HEK293 (cell line): Measurements from ENCODE around the gene CENPF.

Source experiments
- CTCF ChIA-PET: fragments of 350-600 bp; formaldehyde crosslinking; extraction: SDS; loops from one replicate; lab custom pipeline; 2021; ENCODE audit warnings: antibody characterized with exemption; lab: Yijun Ruan, JAX
- POLR2A ChIA-PET: fragments of 300-600 bp; formaldehyde crosslinking; extraction: SDS; loops from one replicate; lab custom pipeline; 2020; ENCODE audit warnings: antibody characterized with exemption, inconsistent platforms; lab: Yijun Ruan, JAX
- H3K27ac ChIP-seq: fragments of 200-500 bp; sonication (Bioruptor generic); 2 replicates; pipeline ENCODE4 v1.5.1; 2014; ENCODE audit warnings: low read depth, low read length, control low read depth, inconsistent platforms; ENCODE audit errors: extremely low read depth
- H3K36me3 ChIP-seq, 2 experiments: fragments of 200-500 bp in 1 of 2; sonication (Bioruptor generic) in 1 of 2; 1 replicate in 1 of 2; 2 replicates in 1 of 2; pipeline ENCODE4 v1.5.1; 2014 to 2017; ENCODE audit warnings: inconsistent platforms in 2 of 2, low read length in 2 of 2; ENCODE audit not compliant: control insufficient read depth in 2 of 2, insufficient read depth in 1 of 2
- H3K4me1 ChIP-seq: fragments of 200-500 bp; sonication (Bioruptor generic); 2 replicates; pipeline ENCODE4 v1.5.1; 2014; ENCODE audit warnings: mild to moderate bottlenecking, low read length, inconsistent platforms; ENCODE audit not compliant: control insufficient read depth, insufficient read depth
- H3K4me3 ChIP-seq: 2 replicates; pipeline ENCODE4 v1.5.1; 2011; ENCODE audit warnings: low read depth, mild to moderate bottlenecking, control low read depth, low read length, moderate library complexity
- H3K9me3 ChIP-seq: fragments of 200-500 bp; sonication (Bioruptor generic); 2 replicates; pipeline ENCODE4 v1.5.1; 2014; ENCODE audit warnings: low read depth, low read length, inconsistent platforms; ENCODE audit not compliant: control insufficient read depth, insufficient read depth
- GLIS1 ChIP-seq: fragments of 450-650 bp; formaldehyde crosslinking; IDR thresholded peaks from 2 replicates; pipeline ENCODE4 v1.5.1; 2016; ENCODE audit warnings: missing biosample characterization, missing genetic modification characterization
- KLF10 ChIP-seq: fragments of 450-650 bp; IDR thresholded peaks from 2 replicates; pipeline ENCODE4 v1.5.1; 2018; ENCODE audit warnings: missing biosample characterization, mild to moderate bottlenecking, missing genetic modification characterization
- KLF16 ChIP-seq: fragments of 450-650 bp; formaldehyde crosslinking; IDR thresholded peaks from 2 replicates; pipeline ENCODE4 v1.5.1; 2017; ENCODE audit warnings: missing biosample characterization, missing genetic modification characterization
- SALL2 ChIP-seq: fragments of 450-650 bp; formaldehyde crosslinking; IDR thresholded peaks from 2 replicates; pipeline ENCODE4 v1.5.0; 2017; ENCODE audit warnings: missing biosample characterization, mild to moderate bottlenecking, missing genetic modification characterization, borderline replicate concordance
- SP7 ChIP-seq: fragments of 450-650 bp; formaldehyde crosslinking; IDR thresholded peaks from 2 replicates; pipeline ENCODE4 v1.5.1; 2016; ENCODE audit warnings: missing biosample characterization, missing genetic modification characterization
- ZFP37 ChIP-seq: fragments of 450-650 bp; formaldehyde crosslinking; IDR thresholded peaks from 2 replicates; pipeline ENCODE4 v1.5.1; 2016; ENCODE audit warnings: missing biosample characterization, missing genetic modification characterization
- ZNF114 ChIP-seq: fragments of 450-650 bp; formaldehyde crosslinking; IDR thresholded peaks from 2 replicates; pipeline ENCODE4 v1.5.0; 2017; ENCODE audit warnings: missing biosample characterization, missing genetic modification characterization
- ZNF133 ChIP-seq: fragments of 450-650 bp; formaldehyde crosslinking; IDR thresholded peaks from 2 replicates; pipeline ENCODE4 v1.5.1; 2016; ENCODE audit warnings: missing biosample characterization, missing genetic modification characterization
- ZNF184 ChIP-seq: fragments of 450-650 bp; IDR thresholded peaks from 2 replicates; pipeline ENCODE4 v1.5.1; 2018; ENCODE audit warnings: missing biosample characterization, mild to moderate bottlenecking, missing genetic modification characterization
- ZNF274 ChIP-seq, 2 experiments: fragments of 200-500 bp in 1 of 2; fragments of 450-650 bp in 1 of 2; sonication (Bioruptor generic) in 1 of 2; formaldehyde crosslinking in 1 of 2; IDR thresholded peaks; 2 replicates each; pipeline versions ENCODE4 v1.5.1 to v1.6.1; 2014 to 2016; ENCODE audit warnings: borderline replicate concordance in 1 of 2, inconsistent platforms in 1 of 2, low read length in 1 of 2, missing biosample characterization in 1 of 2, missing genetic modification characterization in 1 of 2
- ZNF529 ChIP-seq: fragments of 450-650 bp; formaldehyde crosslinking; IDR thresholded peaks from 2 replicates; pipeline ENCODE4 v1.5.1; 2017; ENCODE audit warnings: missing genetic modification characterization, missing biosample characterization; ENCODE audit not compliant: insufficient replicate concordance
- ZNF600 ChIP-seq: fragments of 450-650 bp; formaldehyde crosslinking; IDR thresholded peaks from 2 replicates; pipeline ENCODE4 v1.5.1; 2016; ENCODE audit warnings: missing biosample characterization, missing genetic modification characterization
- ZNF768 ChIP-seq: fragments of 450-650 bp; formaldehyde crosslinking; IDR thresholded peaks from 2 replicates; pipeline ENCODE4 v1.5.1; 2018; ENCODE audit warnings: missing biosample characterization, mild to moderate bottlenecking, missing genetic modification characterization
- ZSCAN23 ChIP-seq: fragments of 450-650 bp; formaldehyde crosslinking; IDR thresholded peaks from 2 replicates; pipeline ENCODE4 v1.5.1; 2016; ENCODE audit warnings: missing biosample characterization, missing genetic modification characterization
- TF ChIP-seq, protein P1 (sequence below): fragments of 450-650 bp; formaldehyde crosslinking; conservative IDR thresholded peaks from 2 replicates; pipeline ENCODE4 v1.5.1; 2016; ENCODE audit warnings: low read depth, missing biosample characterization, missing genetic modification characterization
- TF ChIP-seq, protein P2 (sequence below): fragments of 450-650 bp; formaldehyde crosslinking; IDR thresholded peaks from 2 replicates; pipeline ENCODE4 v1.5.0; 2017; ENCODE audit warnings: missing biosample characterization, missing genetic modification characterization, borderline replicate concordance
- TF ChIP-seq, protein P3 (sequence below): fragments of 450-650 bp; IDR thresholded peaks from 2 replicates; pipeline ENCODE4 v1.5.1; 2018; ENCODE audit warnings: missing biosample characterization, missing genetic modification characterization
- TF ChIP-seq, protein P4 (sequence below): fragments of 450-650 bp; formaldehyde crosslinking; IDR thresholded peaks from 2 replicates; pipeline ENCODE4 v1.5.1; 2017; ENCODE audit warnings: missing biosample characterization, missing genetic modification characterization
- TF ChIP-seq, protein P5 (sequence below): fragments of 450-650 bp; formaldehyde crosslinking; IDR thresholded peaks from 2 replicates; pipeline ENCODE4 v1.5.1; 2016; ENCODE audit warnings: missing biosample characterization, missing genetic modification characterization

The CENPF gene

DNA sequence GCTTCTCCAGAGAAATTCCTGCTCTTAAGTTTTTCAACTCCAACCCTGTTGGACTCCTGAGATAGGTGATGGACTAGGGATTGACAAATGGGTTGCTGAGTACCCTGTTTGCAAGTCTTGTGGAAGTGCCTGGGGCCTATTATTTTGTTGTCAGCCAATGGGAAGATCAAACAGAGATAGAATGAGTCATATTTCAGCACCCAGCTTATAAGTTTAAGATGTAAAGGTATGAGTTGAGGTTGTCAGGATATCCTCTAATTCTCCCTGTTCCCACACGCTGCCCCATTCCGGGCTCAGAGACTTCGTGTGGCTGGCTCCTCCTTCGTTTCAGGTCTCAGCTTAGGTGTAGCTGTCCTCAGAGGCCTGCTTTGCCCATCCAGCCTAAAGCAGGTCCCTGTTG is 91.8 kb downstream of the CENPF start:
- POLR2A ChIA-PET, result no interaction called here
- CTCF ChIA-PET, result no interaction called here
- no peaks in the 10 kb centered on the region for H3K36me3 ChIP-seq
- H3K9me3 ChIP-seq, result no peaks in the 10 kb centered on the region
- no peaks in the 10 kb centered on the region for H3K4me1 ChIP-seq
- no peak overlapping the region for H3K4me3 ChIP-seq
- H3K27ac ChIP-seq, result no peak overlapping the region
- TF ChIP-seq, protein P1, sequence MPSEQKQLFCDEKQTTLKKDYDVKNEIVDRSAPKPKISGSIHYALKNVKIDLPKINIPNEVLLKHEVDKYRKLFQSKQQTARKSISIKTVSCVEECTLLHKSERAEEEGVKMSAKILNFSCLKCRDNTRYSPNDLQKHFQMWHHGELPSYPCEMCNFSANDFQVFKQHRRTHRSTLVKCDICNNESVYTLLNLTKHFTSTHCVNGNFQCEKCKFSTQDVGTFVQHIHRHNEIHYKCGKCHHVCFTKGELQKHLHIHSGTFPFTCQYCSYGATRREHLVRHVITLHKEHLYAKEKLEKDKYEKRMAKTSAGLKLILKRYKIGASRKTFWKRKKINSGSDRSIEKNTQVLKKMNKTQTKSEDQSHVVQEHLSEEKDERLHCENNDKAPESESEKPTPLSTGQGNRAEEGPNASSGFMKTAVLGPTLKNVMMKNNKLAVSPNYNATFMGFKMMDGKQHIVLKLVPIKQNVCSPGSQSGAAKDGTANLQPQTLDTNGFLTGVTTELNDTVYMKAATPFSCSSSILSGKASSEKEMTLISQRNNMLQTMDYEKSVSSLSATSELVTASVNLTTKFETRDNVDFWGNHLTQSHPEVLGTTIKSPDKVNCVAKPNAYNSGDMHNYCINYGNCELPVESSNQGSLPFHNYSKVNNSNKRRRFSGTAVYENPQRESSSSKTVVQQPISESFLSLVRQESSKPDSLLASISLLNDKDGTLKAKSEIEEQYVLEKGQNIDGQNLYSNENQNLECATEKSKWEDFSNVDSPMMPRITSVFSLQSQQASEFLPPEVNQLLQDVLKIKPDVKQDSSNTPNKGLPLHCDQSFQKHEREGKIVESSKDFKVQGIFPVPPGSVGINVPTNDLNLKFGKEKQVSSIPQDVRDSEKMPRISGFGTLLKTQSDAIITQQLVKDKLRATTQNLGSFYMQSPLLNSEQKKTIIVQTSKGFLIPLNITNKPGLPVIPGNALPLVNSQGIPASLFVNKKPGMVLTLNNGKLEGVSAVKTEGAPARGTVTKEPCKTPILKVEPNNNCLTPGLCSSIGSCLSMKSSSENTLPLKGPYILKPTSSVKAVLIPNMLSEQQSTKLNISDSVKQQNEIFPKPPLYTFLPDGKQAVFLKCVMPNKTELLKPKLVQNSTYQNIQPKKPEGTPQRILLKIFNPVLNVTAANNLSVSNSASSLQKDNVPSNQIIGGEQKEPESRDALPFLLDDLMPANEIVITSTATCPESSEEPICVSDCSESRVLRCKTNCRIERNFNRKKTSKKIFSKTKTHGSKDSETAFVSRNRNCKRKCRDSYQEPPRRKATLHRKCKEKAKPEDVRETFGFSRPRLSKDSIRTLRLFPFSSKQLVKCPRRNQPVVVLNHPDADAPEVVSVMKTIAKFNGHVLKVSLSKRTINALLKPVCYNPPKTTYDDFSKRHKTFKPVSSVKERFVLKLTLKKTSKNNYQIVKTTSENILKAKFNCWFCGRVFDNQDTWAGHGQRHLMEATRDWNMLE (tag by site-specific recombination), result no peak
- TF ChIP-seq, protein P2, sequence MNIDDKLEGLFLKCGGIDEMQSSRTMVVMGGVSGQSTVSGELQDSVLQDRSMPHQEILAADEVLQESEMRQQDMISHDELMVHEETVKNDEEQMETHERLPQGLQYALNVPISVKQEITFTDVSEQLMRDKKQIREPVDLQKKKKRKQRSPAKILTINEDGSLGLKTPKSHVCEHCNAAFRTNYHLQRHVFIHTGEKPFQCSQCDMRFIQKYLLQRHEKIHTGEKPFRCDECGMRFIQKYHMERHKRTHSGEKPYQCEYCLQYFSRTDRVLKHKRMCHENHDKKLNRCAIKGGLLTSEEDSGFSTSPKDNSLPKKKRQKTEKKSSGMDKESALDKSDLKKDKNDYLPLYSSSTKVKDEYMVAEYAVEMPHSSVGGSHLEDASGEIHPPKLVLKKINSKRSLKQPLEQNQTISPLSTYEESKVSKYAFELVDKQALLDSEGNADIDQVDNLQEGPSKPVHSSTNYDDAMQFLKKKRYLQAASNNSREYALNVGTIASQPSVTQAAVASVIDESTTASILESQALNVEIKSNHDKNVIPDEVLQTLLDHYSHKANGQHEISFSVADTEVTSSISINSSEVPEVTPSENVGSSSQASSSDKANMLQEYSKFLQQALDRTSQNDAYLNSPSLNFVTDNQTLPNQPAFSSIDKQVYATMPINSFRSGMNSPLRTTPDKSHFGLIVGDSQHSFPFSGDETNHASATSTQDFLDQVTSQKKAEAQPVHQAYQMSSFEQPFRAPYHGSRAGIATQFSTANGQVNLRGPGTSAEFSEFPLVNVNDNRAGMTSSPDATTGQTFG, result no peak
- TF ChIP-seq KLF16 (tag by site-specific recombination) (no peak), ZNF184 (tag by site-specific recombination) (no peak), ZFP37 (tag by site-specific recombination) (no peak), ZSCAN23 (tag by site-specific recombination) (no peak)
- TF ChIP-seq, protein P3, sequence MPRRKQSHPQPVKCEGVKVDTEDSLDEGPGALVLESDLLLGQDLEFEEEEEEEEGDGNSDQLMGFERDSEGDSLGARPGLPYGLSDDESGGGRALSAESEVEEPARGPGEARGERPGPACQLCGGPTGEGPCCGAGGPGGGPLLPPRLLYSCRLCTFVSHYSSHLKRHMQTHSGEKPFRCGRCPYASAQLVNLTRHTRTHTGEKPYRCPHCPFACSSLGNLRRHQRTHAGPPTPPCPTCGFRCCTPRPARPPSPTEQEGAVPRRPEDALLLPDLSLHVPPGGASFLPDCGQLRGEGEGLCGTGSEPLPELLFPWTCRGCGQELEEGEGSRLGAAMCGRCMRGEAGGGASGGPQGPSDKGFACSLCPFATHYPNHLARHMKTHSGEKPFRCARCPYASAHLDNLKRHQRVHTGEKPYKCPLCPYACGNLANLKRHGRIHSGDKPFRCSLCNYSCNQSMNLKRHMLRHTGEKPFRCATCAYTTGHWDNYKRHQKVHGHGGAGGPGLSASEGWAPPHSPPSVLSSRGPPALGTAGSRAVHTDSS (tag by site-specific recombination), result no peak

DNA sequence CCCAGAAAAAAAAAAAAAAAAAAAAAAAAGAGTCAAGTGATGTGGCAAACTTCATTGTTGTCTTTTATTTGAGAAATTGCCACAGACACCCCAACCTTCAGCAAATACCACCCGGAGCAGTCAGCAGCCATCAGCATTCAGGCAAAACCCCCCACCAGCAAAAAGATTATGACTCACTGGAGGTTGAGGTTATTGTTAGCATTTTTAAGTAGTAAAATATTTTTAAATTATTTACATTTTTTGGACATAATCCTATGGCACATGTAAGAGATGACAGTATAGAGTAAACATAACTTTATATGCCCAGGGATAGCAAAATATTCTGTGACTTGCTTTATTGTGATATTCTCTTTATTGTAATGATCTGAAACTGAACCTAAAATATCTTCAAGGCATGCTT is 95.6 kb downstream of the CENPF start:
- TF ChIP-seq KLF10 (tag by site-specific recombination) (no peak), SP7 (tag by site-specific recombination) (no peak), GLIS1 (no peak), ZNF114 (tag by site-specific recombination) (no peak), ZNF133 (no peak), ZNF274 (IDR thresholded peaks at IDR 0.05; ENCODE audit: low read length) (no peak), ZNF274 (tag by site-specific recombination; IDR thresholded peaks at IDR 0.05; ENCODE audit: borderline replicate concordance) (no peak), ZNF600 (no peak), ZNF529 (tag by site-specific recombination) (no peak), ZNF768 (tag by site-specific recombination) (no peak), SALL2 (no peak)
- TF ChIP-seq, protein P4, sequence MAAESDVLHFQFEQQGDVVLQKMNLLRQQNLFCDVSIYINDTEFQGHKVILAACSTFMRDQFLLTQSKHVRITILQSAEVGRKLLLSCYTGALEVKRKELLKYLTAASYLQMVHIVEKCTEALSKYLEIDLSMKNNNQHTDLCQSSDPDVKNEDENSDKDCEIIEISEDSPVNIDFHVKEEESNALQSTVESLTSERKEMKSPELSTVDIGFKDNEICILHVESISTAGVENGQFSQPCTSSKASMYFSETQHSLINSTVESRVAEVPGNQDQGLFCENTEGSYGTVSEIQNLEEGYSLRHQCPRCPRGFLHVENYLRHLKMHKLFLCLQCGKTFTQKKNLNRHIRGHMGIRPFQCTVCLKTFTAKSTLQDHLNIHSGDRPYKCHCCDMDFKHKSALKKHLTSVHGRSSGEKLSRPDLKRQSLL (tag by site-specific recombination), result no peak
- TF ChIP-seq, protein P5, sequence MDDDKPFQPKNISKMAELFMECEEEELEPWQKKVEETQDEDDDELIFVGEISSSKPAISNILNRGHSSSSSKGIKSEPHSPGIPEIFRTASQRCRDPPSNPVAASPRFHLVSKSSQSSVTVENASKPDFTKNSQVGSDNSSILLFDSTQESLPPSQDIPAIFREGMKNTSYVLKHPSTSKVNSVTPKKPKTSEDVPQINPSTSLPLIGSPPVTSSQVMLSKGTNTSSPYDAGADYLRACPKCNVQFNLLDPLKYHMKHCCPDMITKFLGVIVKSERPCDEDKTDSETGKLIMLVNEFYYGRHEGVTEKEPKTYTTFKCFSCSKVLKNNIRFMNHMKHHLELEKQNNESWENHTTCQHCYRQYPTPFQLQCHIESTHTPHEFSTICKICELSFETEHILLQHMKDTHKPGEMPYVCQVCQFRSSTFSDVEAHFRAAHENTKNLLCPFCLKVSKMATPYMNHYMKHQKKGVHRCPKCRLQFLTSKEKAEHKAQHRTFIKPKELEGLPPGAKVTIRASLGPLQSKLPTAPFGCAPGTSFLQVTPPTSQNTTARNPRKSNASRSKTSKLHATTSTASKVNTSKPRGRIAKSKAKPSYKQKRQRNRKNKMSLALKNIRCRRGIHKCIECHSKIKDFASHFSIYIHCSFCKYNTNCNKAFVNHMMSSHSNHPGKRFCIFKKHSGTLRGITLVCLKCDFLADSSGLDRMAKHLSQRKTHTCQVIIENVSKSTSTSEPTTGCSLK (tag by site-specific recombination), result no peak
- Histone ChIP-seq H3K4me1 (no peaks in the 10 kb centered on the region), H3K9me3 (no peaks in the 10 kb centered on the region), H3K4me3 (no peak overlapping the region), H3K27ac (no peak overlapping the region), H3K36me3 (no peaks in the 10 kb centered on the region)
- ChIA-PET CTCF (no interaction called here), POLR2A (no interaction called here)
